ENCODE measurements around the gene SHB.

- TF ChIP-seq CTCF (IDR thresholded peaks at IDR 0.05; ENCODE audit: low read length) (no peak), EZH2 (IDR thresholded peaks at IDR 0.05; ENCODE audit: borderline replicate concordance, low read length) (no peak)
Observed at GRCh38 chr9:37902131-37902530, 166.9 kb downstream of the SHB start.

All from OCI-LY1 (cell line).